SKM-1 (cell line): ENCODE measurements around the gene SDSL.

Experiments used
- DNase-seq: peaks from one replicate; lab custom pipeline; 2025; ENCODE audit not compliant: unreplicated experiment; lab: John Stamatoyannopoulos, UW

The SDSL gene

DNA sequence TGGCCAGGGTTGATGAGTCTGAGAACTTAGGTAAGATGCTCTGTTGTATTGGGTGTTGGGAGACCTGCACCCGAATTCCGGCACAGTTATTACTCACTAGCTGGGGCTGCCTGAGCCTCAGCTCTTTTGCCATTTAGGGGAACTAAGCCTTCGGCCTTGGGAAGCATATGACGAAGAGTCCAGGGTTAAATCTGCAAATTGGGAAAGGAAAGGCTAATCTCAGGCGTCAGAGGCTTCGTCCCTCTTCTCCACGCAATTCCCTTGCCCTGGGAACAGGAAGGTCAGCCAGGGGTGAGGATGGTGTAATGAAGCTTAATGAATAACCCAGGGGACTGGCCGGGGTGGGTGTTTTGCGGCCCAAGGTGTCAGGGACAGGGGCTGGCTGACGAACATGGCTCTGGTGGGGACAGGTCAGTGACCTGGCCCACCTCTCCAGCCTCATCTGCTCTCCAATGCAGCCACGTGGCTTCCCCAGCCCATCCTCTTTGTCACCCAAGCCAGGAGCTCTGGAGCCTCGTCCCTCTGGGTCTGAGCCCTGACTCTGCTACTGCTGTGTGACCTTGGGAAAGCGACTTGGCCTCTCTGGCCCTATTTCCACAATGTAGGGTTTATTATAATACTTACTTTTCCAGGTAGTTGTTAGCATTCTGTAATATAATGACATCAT lies 3.8 kb upstream of the SDSL start:
- DNase-seq: no peak

- no peak for DNase-seq
These were observed 1.1 kb upstream of the SDSL start for GRCh38 chr12:113420996-113421595.

DNA sequence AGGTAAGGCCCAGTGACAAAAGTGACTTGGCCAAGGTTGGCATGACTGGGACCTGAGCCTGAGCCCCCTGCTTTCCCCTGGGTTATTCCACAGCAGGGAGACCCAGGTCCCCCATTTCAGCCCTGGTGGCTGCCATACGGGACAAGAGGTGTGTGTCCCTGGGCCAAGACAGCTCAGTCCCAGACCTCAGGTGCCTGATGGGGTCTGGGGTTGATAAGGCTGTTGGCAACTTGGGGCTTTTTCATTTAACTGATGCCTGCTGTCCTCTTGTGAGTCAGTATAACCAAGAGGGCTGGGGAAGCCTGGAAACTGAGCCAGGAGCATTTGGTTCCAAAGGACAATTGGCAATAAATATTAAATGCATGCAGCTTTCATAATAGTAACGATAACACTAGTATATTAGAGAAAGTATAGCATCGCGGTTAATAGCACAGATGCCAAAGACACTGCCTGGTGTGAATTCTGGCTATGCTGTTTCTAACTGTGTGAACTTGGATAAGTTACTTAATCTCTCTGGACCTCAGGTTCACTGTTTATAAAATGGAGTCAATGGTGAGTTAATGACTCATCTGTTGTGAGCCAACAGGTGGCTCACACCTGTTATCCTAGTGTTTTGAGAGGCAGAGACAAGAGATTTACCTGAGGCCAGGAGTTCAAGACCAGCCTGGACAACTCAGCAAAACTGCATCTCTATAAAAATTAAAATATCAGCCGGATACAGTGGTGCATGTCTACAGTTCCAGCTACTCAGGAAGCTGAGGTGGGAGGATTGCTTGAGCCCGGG lies 898 bp downstream of the SDSL start:
- DNase-seq: no peak

DNA sequence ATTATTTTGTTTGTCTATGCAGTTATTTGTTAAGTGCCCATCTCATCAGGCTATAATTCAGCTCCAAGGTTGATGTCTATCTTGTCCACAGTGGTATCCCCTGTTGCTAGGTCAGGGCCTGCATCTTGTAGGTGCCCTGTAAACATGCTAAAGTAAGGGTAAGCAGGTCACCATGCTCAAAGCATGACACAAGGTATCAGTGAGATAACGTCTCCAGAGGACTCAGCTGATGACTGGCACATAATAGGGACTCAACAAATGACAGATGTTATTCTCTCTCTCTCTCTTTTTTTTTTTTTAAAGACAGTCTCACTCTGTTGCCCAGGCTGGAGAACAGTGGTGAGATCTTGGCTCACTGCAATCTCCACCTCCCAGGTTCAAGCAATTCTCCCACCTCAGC lies 2.3 kb downstream of the SDSL start:
- no peak for DNase-seq

DNA sequence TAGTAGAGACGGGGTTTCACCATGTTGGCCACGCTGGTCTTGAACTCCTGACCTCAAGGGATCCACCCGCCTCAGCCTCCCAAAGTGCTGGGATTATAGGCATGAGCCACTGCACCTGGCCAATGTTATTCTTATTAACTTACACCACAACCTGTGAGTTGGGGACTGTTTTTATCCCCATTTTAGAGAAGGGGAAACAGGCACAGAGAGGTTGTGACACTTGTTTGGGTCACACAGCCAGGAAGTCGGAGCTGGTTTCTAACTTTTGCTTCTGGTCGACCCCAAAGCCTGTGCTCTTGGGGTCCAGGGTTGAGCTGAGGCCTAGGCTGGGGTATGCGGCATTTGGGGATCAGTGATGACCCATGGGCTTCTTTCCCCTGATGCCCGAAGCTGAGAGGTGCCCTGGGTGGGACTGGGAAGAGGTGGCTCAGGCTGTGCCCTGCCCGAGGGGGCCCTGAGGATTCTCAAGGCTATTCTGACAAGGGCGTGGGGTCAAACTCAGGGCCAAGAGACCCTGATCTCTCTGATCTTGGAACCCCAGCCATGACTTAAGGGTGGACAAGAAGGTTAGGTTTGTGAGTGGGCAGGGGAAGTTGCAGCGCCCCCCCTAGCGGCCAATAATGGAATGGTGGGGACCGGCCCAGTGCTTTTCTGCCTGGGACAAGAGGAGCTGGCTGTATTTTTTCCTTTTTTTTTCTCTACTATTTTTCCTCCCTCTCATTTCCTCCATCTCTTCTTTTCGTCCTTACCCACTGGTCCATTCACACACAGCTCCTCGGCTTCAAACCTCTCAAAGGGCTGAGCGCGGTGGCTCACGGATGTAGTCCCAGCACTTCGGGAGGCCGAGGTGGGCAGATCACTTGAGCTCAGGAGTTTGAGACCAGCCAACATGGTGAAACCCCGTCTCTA lies 3.0 kb downstream of the SDSL start:
- DNase-seq: no peak

GRCh38 chr12:113425960-113426453 lies 3.8 kb downstream of the SDSL start:
- no peak for DNase-seq

- no peak for DNase-seq
These were observed 5.7 kb downstream of the SDSL start for GRCh38 chr12:113427882-113428281.

DNA sequence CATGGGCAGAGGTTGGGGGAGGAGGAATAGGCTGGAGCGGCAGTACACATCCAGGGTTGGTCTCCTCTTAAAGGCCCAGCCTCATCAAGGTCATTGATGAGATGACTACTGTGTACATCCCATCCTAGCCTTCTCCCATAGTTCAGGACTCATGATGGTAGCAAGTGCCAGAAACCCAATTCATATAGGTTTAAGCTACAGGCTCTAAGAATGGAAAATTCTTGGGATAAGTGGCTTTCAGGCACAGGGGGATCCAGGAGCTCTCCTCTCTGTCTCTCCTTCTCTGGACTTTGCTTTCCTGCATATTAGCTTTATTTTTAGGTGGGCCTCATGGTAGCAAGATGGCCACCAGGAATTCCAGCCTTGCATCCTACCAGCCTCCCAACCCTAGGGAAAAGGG lies 6.3 kb downstream of the SDSL start:
- DNase-seq: no peak

- DNase-seq: no peak
These were observed 10.8 kb downstream of the SDSL start for GRCh38 chr12:113432986-113433385.

- DNase-seq: no peak
These were observed 13.2 kb downstream of the SDSL start for GRCh38 chr12:113435367-113435766.

DNA sequence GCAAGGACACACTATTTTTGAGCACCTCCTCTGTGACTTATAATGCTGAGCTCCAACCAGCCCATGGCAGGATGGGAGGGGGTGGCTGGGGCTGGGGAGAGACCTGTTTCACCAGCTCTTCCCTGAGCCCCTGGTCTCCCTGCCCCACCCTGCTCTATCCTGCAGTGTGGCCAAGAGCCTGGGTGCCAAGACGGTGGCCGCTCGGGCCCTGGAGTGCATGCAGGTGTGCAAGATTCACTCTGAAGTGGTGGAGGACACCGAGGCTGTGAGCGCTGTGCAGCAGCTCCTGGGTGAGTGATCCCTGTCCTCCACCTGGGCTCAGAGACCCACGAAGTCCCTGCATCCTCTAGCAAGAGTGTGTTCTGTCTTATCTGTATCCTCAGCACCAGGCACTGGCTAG lies 14.4 kb downstream of the SDSL start:
- no peak for DNase-seq

GRCh38 chr12:113436993-113437728 lies 15.0 kb downstream of the SDSL start:
- DNase-seq: no peak

DNA sequence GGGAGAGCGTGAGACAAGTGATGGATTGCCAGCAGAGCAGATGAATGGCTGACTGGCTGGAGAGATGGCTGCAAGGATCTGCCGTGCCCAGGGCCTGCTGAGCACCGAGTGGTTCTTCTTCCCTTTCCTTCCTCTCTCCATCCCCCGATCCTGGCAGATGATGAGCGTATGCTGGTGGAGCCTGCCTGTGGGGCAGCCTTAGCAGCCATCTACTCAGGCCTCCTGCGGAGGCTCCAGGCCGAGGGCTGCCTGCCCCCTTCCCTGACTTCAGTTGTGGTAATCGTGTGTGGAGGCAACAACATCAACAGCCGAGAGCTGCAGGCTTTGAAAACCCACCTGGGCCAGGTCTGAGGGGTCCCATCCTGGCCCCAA lies 15.5 kb downstream of the SDSL start:
- DNase-seq: no peak

DNA sequence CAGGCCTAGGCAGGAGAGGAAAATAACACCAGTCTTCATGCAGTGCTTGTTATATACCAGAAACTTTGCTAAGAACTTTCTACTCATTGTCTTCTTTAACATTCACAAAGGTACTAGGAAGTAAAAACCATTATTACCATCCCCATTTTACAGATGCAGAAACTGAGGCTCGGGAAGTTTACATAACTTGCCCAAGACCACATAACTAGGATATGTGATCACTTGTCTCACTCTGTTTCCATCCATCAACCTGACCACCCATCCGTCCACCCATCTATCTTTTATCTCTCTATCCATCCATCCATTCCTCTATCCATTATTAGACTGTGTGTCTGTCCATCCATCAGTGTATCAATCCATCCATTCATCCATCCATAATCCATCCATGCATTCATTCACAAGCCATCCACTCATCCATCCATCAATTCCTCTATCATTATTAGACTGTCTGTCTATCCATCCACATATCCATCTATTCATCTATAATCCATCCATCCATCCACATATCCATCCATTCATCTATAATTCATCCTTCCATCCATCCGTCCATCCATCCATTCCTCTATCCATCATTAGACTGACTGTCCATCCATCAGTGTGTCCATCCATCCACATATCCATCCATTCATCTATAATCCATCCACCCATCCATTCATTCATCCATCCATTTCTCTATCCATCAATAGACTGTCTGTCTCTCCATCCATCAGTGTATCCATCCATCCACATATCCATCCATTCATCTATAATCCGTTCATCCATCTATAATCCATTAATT lies 16.5 kb downstream of the SDSL start:
- no peak for DNase-seq

DNA sequence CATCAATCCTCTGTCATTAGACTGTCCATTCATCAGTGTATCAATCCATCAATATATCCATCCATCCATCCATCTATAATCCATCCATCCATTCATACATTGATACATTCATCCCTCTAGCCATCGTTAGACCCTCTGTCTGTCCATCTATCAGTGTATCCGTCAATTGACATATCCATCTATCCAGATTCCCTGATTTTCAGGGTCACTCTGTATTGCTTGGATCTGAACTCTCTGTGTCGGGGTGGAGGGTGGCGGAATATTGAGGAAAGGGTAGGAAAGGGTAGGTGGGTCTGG lies 17.1 kb downstream of the SDSL start:
- DNase-seq: no peak

- DNase-seq: no peak
These were observed 17.4 kb downstream of the SDSL start for GRCh38 chr12:113439606-113440030.

DNA sequence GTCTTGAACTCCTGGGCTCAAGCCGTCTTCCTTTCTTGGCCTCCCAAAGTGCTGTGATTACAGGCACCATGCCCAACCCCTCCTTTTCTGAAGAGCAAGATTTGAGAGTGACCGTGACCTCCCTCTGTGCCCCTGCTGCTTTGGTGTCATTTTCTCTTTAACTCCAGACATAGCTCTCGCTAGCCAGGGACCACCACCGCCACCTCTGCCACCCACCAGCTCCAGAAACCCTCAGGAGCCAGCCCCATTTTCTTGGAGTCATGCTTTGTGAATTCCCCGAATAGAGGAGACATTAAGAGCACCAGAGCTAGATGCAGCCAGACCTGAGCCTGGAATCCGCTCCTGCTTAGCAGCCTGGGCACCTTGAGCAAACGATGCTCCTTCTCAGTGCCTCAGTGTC lies 18.2 kb downstream of the SDSL start:
- DNase-seq: no peak

GRCh38 chr12:113440947-113441782 lies 19.0 kb downstream of the SDSL start:
- no peak for DNase-seq

GRCh38 chr12:113443030-113443539 lies 20.9 kb downstream of the SDSL start:
- no peak for DNase-seq
